Spleen (tissue), 7 donors: ENCODE measurements around the gene RWDD2A.

Experiments
- POLR2A ChIP-seq, 3 donors: fragments of 450-650 bp; IDR thresholded peaks; one replicate each; pipeline ENCODE4 v1.5.1; 2017; ENCODE audit warnings: antibody characterized with exemption in 3 of 3, mild to moderate bottlenecking in 1 of 3
- POLR2AphosphoS5 ChIP-seq, 3 donors: sonication (generic); formaldehyde crosslinking; IDR thresholded peaks; one replicate each; pipeline ENCODE4 v1.5.1; 2017; ENCODE audit warnings: antibody characterized with exemption in 3 of 3
- TF ChIP-seq, protein P1 (sequence below), 11 experiments: fragments of 200-600 bp in 7 of 11; fragments of 450-650 bp in 4 of 11; sonication (generic) in 4 of 11; IDR thresholded peaks in 8 of 11; conservative IDR thresholded peaks in 3 of 11; 1 replicate in 7 of 11; 2 replicates in 4 of 11; pipeline versions ENCODE4 v1.4.0 to v1.8.0; 2016 to 2021; ENCODE audit warnings: antibody characterized with exemption in 11 of 11, inconsistent platforms in 4 of 11, mild to moderate bottlenecking in 1 of 11
- donor health status: DM: no; HTN: no; CAD: no; lungs with moderate emphysema.
- donor health status: DM: no; HTN: no; CAD: no.
- donor health status: DM: no; HTN: no; CAD: no.

DNA sequence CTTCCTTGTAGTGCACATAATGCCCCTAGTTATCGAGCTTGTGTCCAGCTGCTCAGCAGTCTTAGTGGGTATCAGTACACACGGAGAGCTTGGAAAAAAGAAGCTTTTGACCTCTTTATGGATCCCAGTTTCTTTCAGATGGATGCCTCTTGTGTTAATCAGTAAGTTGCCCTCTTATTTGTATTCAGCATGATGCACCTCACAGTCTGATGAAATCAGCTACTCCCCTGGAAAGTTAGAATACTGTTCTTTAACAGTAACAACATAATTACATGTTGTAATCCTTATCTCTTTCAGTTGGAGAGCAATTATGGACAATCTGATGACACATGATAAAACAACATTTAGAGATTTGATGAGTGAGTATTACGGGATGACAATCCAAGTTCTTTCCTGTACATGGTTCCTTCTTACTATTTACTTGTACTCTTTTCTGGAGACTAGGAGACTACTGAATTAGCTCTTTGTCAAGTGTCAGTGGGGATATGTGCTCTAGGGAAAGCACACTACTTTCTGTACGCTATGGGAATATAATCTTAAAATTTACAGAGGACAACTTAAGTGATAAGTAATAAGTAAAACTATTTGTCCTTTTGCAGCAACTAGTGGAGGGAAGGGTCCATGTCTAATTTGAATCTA, 39.2 kb upstream of the RWDD2A start:
- TF ChIP-seq, protein P1, sequence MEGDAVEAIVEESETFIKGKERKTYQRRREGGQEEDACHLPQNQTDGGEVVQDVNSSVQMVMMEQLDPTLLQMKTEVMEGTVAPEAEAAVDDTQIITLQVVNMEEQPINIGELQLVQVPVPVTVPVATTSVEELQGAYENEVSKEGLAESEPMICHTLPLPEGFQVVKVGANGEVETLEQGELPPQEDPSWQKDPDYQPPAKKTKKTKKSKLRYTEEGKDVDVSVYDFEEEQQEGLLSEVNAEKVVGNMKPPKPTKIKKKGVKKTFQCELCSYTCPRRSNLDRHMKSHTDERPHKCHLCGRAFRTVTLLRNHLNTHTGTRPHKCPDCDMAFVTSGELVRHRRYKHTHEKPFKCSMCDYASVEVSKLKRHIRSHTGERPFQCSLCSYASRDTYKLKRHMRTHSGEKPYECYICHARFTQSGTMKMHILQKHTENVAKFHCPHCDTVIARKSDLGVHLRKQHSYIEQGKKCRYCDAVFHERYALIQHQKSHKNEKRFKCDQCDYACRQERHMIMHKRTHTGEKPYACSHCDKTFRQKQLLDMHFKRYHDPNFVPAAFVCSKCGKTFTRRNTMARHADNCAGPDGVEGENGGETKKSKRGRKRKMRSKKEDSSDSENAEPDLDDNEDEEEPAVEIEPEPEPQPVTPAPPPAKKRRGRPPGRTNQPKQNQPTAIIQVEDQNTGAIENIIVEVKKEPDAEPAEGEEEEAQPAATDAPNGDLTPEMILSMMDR (IDR thresholded peaks at IDR 0.05 in 8 of 11, conservative IDR thresholded peaks at IDR 0.05 in 3 of 11): no peak
- no peak for TF ChIP-seq POLR2A (IDR thresholded peaks at IDR 0.05)
- TF ChIP-seq POLR2AphosphoS5 (IDR thresholded peaks at IDR 0.05): no peak
